HG03135 (cell line): Measurements from ENCODE around the gene FANCC.
"Not testable (repeated sequence)": the region's sequence is repeated elsewhere in the genome, so short reads cannot be mapped to it uniquely, and the experiment has no call there.

Source experiments
- ATAC-seq: cut with Tn5 transposase; IDR thresholded peaks from one replicate; pipeline ENCODE4 v1.9.1; 2021; ENCODE audit warnings: mild to moderate bottlenecking, moderate library complexity; ENCODE audit not compliant: unreplicated experiment

Gene FANCC

GRCh38 chr9:95242613-95243012 is 74.9 kb downstream of the FANCC start:
- ATAC-seq: no peak

GRCh38 chr9:95239071-95239470 is 78.4 kb downstream of the FANCC start:
- no peak for ATAC-seq

GRCh38 chr9:95237336-95237735 is 80.2 kb downstream of the FANCC start:
- no peak for ATAC-seq

GRCh38 chr9:95230046-95230445 is 87.5 kb downstream of the FANCC start:
- no peak for ATAC-seq

GRCh38 chr9:95229230-95229915 is 88.1 kb downstream of the FANCC start:
- no peak for ATAC-seq

- ATAC-seq: no peak
These were observed 90.6 kb downstream of the FANCC start for GRCh38 chr9:95226921-95227320.

- ATAC-seq: no peak
These were observed 91.8 kb downstream of the FANCC start for GRCh38 chr9:95225726-95226106.

GRCh38 chr9:95225076-95225725 is 92.3 kb downstream of the FANCC start:
- ATAC-seq: no peak

- ATAC-seq: no peak
These were observed 93.0 kb downstream of the FANCC start for GRCh38 chr9:95224376-95225019.

- ATAC-seq: not testable (repeated sequence)
These were observed 97.2 kb downstream of the FANCC start for GRCh38 chr9:95220352-95220751.

- no peak for ATAC-seq
These were observed 98.7 kb downstream of the FANCC start for GRCh38 chr9:95218773-95219172.

- ATAC-seq: no peak
These were observed 99.6 kb downstream of the FANCC start for GRCh38 chr9:95217936-95218335.

GRCh38 chr9:95215336-95215898 is 102.1 kb downstream of the FANCC start:
- no peak for ATAC-seq

- no peak for ATAC-seq
These were observed 104.4 kb downstream of the FANCC start for GRCh38 chr9:95213117-95213516.

GRCh38 chr9:95211028-95211427 is 106.5 kb downstream of the FANCC start:
- ATAC-seq: no peak

- ATAC-seq: no peak
These were observed 110.1 kb downstream of the FANCC start for GRCh38 chr9:95207403-95207802.

- no peak for ATAC-seq
These were observed 111.4 kb downstream of the FANCC start for GRCh38 chr9:95206143-95206542.

GRCh38 chr9:95204710-95205109 is 112.8 kb downstream of the FANCC start:
- ATAC-seq: no peak

- no peak for ATAC-seq
These were observed 113.2 kb downstream of the FANCC start for GRCh38 chr9:95204310-95204709.

- not testable (repeated sequence) for ATAC-seq
These were observed 114.5 kb downstream of the FANCC start for GRCh38 chr9:95203019-95203418.

GRCh38 chr9:95202076-95202681 is 115.3 kb downstream of the FANCC start:
- ATAC-seq: no peak
